Breast epithelium (tissue), 3 donors: ENCODE data around the gene ODAD3.

Source experiments
- POLR2A ChIP-seq: fragments of 450-650 bp; IDR thresholded peaks from one replicate; pipeline ENCODE4 v1.6.1; 2016; ENCODE audit warnings: antibody characterized with exemption, mild to moderate bottlenecking, moderate library complexity
- POLR2AphosphoS5 ChIP-seq, 3 donors: sonication (generic); formaldehyde crosslinking; IDR thresholded peaks; one replicate each; pipeline ENCODE4 v1.6.1; 2017; ENCODE audit warnings: antibody characterized with exemption in 3 of 3
- TF ChIP-seq, protein P1 (sequence below), 3 donors: fragments of 450-650 bp; IDR thresholded peaks; one replicate each; pipeline ENCODE4 v1.5.1; 2016 to 2017; ENCODE audit warnings: antibody characterized with exemption in 3 of 3, mild to moderate bottlenecking in 3 of 3, moderate library complexity in 3 of 3

DNA sequence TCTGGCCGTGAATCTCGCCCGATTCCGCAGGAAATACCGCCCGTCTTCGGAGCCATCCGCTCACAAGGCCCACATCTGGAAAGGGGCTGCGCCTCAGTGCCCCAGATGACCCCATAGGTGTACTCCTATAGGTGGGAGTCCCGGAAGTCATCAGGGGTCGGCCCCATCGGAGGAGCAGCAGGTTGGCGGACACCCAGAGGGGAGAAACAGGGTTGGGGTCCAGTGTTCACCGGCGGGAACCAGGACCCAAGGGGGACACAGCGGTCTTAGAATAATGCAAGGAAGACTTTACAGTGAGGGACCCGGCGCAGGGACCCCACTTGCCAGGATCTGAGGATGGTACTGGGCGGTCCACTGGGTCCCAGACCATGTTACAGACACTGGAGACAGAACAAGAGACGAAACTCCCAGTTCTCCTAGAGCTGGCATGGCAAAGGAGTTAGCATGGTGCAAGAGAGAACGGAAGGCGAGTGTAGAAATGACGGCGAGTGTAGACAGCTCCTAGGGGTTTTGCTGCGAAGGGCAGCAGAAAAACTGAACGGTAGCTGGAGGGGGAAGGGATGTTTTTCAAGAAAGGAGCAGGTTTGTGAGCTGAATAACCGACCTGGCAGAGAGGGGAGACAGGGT lies 11.6 kb downstream of the ODAD3 start:
- TF ChIP-seq, protein P1, sequence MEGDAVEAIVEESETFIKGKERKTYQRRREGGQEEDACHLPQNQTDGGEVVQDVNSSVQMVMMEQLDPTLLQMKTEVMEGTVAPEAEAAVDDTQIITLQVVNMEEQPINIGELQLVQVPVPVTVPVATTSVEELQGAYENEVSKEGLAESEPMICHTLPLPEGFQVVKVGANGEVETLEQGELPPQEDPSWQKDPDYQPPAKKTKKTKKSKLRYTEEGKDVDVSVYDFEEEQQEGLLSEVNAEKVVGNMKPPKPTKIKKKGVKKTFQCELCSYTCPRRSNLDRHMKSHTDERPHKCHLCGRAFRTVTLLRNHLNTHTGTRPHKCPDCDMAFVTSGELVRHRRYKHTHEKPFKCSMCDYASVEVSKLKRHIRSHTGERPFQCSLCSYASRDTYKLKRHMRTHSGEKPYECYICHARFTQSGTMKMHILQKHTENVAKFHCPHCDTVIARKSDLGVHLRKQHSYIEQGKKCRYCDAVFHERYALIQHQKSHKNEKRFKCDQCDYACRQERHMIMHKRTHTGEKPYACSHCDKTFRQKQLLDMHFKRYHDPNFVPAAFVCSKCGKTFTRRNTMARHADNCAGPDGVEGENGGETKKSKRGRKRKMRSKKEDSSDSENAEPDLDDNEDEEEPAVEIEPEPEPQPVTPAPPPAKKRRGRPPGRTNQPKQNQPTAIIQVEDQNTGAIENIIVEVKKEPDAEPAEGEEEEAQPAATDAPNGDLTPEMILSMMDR (IDR thresholded peaks at IDR 0.05): no peak
- TF ChIP-seq POLR2AphosphoS5 (IDR thresholded peaks at IDR 0.05) (no peak), POLR2A (no peak)
